HG03432 (cell line): ENCODE measurements around the gene YAE1.

Experiments
- ATAC-seq: cut with Tn5 transposase; IDR thresholded peaks from one replicate; pipeline ENCODE4 v1.9.1; 2021; ENCODE audit warnings: mild to moderate bottlenecking, moderate library complexity; ENCODE audit not compliant: unreplicated experiment

YAE1 gene

GRCh38 chr7:39554583-39555165 is 11.5 kb upstream of the YAE1 start:
- ATAC-seq = no peak

- ATAC-seq = no peak
Observed at GRCh38 chr7:39557222-39557621, 9.0 kb upstream of the YAE1 start.

GRCh38 chr7:39557911-39558310 is 8.3 kb upstream of the YAE1 start:
- ATAC-seq = no peak

GRCh38 chr7:39560408-39560807 is 5.8 kb upstream of the YAE1 start:
- no peak for ATAC-seq

- ATAC-seq = no peak
Observed at GRCh38 chr7:39560997-39561396, 5.2 kb upstream of the YAE1 start.

GRCh38 chr7:39565538-39565937 is 666 bp upstream of the YAE1 start:
- ATAC-seq = no peak

GRCh38 chr7:39567294-39567693 is 1.1 kb downstream of the YAE1 start:
- ATAC-seq = no peak

GRCh38 chr7:39574673-39575349 is 8.6 kb downstream of the YAE1 start:
- ATAC-seq = no peak

- ATAC-seq = no peak
Observed at GRCh38 chr7:39577229-39577874, 11.1 kb downstream of the YAE1 start.

GRCh38 chr7:39580149-39580874 is 14.1 kb downstream of the YAE1 start:
- ATAC-seq = peak; percentile 94

GRCh38 chr7:39582536-39582935 is 16.3 kb downstream of the YAE1 start:
- ATAC-seq = no peak

- ATAC-seq = no peak
Observed at GRCh38 chr7:39583539-39583938, 17.3 kb downstream of the YAE1 start.

- no peak for ATAC-seq
Observed at GRCh38 chr7:39587393-39587792, 21.2 kb downstream of the YAE1 start.

GRCh38 chr7:39588416-39588815 is 22.2 kb downstream of the YAE1 start:
- ATAC-seq = no peak

GRCh38 chr7:39589323-39590111 is 23.3 kb downstream of the YAE1 start:
- peak; percentile 97 for ATAC-seq

- ATAC-seq = no peak
Observed at GRCh38 chr7:39592586-39592985, 26.4 kb downstream of the YAE1 start.

GRCh38 chr7:39594988-39595620 is 28.9 kb downstream of the YAE1 start:
- no peak for ATAC-seq

GRCh38 chr7:39602351-39602750 is 36.1 kb downstream of the YAE1 start:
- ATAC-seq = no peak

- ATAC-seq = no peak
Observed at GRCh38 chr7:39603924-39604323, 37.7 kb downstream of the YAE1 start.

- ATAC-seq = peak; percentile 59
Observed at GRCh38 chr7:39605087-39605486, 38.9 kb downstream of the YAE1 start.
